ENCODE results near the gene LRRC8E.

The LRRC8E gene

DNA sequence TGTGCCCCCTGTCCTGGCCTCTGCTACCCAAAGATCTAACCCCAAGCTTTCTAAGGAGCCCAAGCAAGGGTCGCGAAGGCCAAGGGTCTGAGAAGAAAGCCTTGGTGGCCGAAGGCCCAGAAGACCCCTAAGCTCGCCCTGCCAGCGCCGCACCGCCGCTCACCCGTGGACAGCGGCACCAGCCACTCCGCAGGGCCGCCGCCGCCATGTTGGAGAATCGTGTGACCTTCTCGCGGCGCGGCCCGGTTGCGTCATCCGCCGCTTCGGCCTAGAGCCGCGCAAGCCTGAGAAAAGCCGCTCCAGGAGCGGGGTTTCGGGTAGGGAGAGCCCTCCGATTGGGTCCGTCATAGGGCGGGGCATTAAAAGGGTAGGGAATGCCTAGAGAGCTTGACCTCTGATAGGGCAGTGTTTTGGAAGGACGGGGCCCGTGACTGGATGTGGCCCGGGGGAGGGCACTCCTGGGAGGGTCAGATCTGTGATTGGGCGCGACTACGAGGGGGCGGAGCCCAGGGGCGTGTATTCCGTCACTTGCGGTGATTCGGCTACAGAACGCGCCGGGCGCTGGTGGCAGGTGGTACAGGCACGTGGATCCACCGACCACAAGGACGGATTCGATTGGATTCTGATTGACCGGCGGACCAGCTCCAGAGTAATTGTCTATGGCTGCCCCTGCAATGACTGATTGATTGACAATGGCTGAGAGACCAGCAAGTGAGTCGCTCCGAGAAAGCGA lies 55.3 kb downstream of the LRRC8E start, which contains the start of gene TIMM44:
Gene TIMM44, minus strand, starts transcription at position 223 of the 733 bp plus-strand sequence. Its CDS starts 15 bp downstream, at position 208.
- intact Hi-C loops (cut with DNase I): loop anchor here (1.0 to 10.0 kb wide), 3 partner anchors 62 to 309 kb away; partner anchors contain the start of gene ELAVL1
- DNase-seq: peak; percentile 98 to 100 (median 100)

DNA sequence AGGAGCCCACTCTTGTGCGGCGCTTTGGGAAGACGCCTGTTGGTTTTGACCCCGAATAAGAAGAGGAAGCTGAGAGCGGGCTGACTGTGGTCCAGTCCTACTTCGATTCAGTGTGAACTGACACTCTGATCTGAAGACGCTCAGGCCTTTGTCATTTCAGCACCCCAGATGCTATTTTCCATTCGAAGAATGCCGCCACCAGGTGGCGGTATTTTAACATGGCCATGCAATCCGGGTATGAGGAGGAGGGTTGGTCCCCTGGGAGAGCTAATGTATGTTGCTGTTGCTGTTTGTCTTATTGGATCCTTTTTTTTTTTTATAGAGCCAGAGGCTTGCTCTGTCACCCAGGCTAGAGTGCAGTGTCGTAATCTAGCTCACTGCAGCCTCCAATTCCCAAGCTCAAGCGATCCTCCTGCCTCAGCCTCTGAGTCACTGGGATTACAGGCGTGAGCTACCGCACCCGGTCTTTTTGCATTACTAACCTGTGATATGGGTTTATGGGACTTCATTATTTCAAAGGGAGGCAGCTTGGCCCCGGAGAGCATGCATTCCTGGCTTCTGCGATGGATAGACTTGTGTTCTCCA lies 56.0 kb downstream of the LRRC8E start:
- intact Hi-C loops (cut with DNase I): loop anchor here (5.0 to 10.0 kb wide), 2 partner anchors 211 to 308 kb away; no protein-coding TSS in a partner anchor
- DNase-seq: peak; percentile 71 to 97 (median 85)

DNA sequence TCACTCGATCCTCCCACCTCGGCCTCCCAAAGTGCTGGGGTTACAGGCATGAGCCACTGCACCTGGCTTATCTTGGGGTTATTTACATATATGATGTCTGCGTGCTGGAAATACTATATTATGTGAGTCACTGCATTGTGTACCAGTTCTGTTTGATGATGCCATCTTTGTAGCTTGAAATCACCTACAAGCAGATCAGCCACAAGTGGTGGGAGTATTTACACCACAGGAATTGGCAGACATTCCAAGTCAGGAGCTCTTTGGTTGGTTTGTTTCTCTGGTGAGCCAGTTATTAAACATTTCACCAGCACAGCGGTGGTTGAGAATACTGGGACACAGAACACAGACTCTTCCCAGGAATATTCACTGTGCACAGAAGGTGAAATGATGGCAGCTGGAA lies 59.6 kb downstream of the LRRC8E start:
- peak in 1 of 10 donors; percentile 5 for DNase-seq
- intact Hi-C loops (cut with DNase I): loop anchor here (10.0 kb wide), 1 partner anchor 207 kb away; no protein-coding TSS in a partner anchor
